A549 (cell line): ENCODE measurements around the gene GABRR3. TPM values are rescaled to one million over a fixed set of nuclear protein-coding genes. Genes with fewer than 3 reads are reported as not detected.

ENCODE experiments used
- ATAC-seq, 2 experiments: fragments of 200-7000 bp in 1 of 2; fragments of >200 bp in 1 of 2; cut with Nextera tagmentation in 1 of 2; cut with Tn5 transposase in 1 of 2; 3 replicates each; pipeline versions ENCODE4 v1.8.0 to v1.9.1; 2018 to 2020; ENCODE audit warnings: mild to moderate bottlenecking in 1 of 2, moderate library complexity in 1 of 2
- CTCF ChIA-PET: fragments of 300-600 bp; sonication (Branson Sonifier 250); formaldehyde crosslinking; extraction: SDS; loops from one replicate; lab custom pipeline; 2021; ENCODE audit warnings: antibody characterized with exemption, inconsistent platforms; lab: Yijun Ruan, JAX
- POLR2A ChIA-PET: fragments of 350-600 bp; formaldehyde crosslinking; extraction: SDS; loops from one replicate; lab custom pipeline; 2021; ENCODE audit warnings: antibody characterized with exemption, inconsistent platforms; lab: Yijun Ruan, JAX
- DNase-seq, 2 experiments: peaks; one replicate each; pipeline versions ENCODE4 v3.0.0 to v3.0.0-alpha.2; 2011 to 2016; ENCODE audit warnings: low read depth in 1 of 2, low spot score in 1 of 2
- FAIRE-seq: peaks from 2 replicates; lab custom pipeline; 2011; peaks lifted over from hg19 to GRCh38; lab: Jason Lieb, UNC
- H3K27ac ChIP-seq, 2 experiments: fragments of >200 bp; sonication (Bioruptor Twin); formaldehyde crosslinking; 3 replicates each; pipeline ENCODE4 v1.5.1; 2016 to 2017
- H3K4me1 ChIP-seq: fragments of >200 bp; sonication (Bioruptor Twin); formaldehyde crosslinking; 3 replicates; pipeline ENCODE4 v1.6.1; 2016
- H3K4me2 ChIP-seq: fragments of >200 bp; sonication (Bioruptor Twin); formaldehyde crosslinking; 3 replicates; pipeline ENCODE4 v1.6.1; 2016
- H3K4me3 ChIP-seq: fragments of >200 bp; sonication (Bioruptor Twin); formaldehyde crosslinking; 3 replicates; pipeline ENCODE4 v1.5.1; 2016
- H3K9me3 ChIP-seq: fragments of >200 bp; sonication (Bioruptor Twin); formaldehyde crosslinking; 3 replicates; pipeline ENCODE4 v1.6.1; 2016
- ATOH8 ChIP-seq: fragments of 250-450 bp; sonication (Bioruptor Pico); IDR thresholded peaks from 2 replicates; pipeline ENCODE4 v1.5.0; 2020; ENCODE audit warnings: low read depth, mild to moderate bottlenecking, moderate library complexity
- BCL3 ChIP-seq: fragments of >200 bp; sonication (Bioruptor Twin); formaldehyde crosslinking; IDR thresholded peaks from 3 replicates; pipeline ENCODE4 v1.6.1; 2016
- CEBPB ChIP-seq, 2 experiments: fragments of >200 bp in 1 of 2; sonication (Bioruptor Twin) in 1 of 2; formaldehyde crosslinking in 1 of 2; IDR thresholded peaks; 2 replicates each; pipeline ENCODE4 v1.6.1; 2012 to 2016
- EHF ChIP-seq: fragments of 250-450 bp; sonication (Bioruptor Pico); IDR thresholded peaks from 2 replicates; pipeline ENCODE4 v1.5.0; 2020; ENCODE audit warnings: mild to moderate bottlenecking
- EP300 ChIP-seq, 2 experiments: fragments of >200 bp; sonication (Bioruptor Twin); formaldehyde crosslinking; IDR thresholded peaks; 2 replicates in 1 of 2; 3 replicates in 1 of 2; pipeline ENCODE4 v1.6.1; 2016 to 2017
- ESRRA ChIP-seq: fragments of 150-350 bp; IDR thresholded peaks from 2 replicates; pipeline ENCODE4 v1.6.1; 2014; ENCODE audit warnings: mild to moderate bottlenecking, low read length, borderline replicate concordance
- GATA3 ChIP-seq: IDR thresholded peaks from 2 replicates; pipeline ENCODE4 v1.6.1; 2012; ENCODE audit warnings: borderline replicate concordance
- HDAC2 ChIP-seq: fragments of 200-600 bp; sonication (generic); IDR thresholded peaks from 2 replicates; pipeline ENCODE4 v1.6.1; 2016
- HMGXB4 ChIP-seq: fragments of 250-450 bp; sonication (Bioruptor Pico); IDR thresholded peaks from 2 replicates; pipeline ENCODE4 v1.5.0; 2021; ENCODE audit warnings: mild to moderate bottlenecking, moderate library complexity, borderline replicate concordance
- HOXA7 ChIP-seq: fragments of 250-450 bp; sonication (Bioruptor Pico); IDR thresholded peaks from 2 replicates; pipeline ENCODE4 v1.5.0; 2020; ENCODE audit warnings: mild to moderate bottlenecking, moderate library complexity
- HOXB13 ChIP-seq: fragments of 250-450 bp; sonication (Bioruptor Pico); IDR thresholded peaks from 2 replicates; pipeline ENCODE4 v1.5.0; 2020; ENCODE audit warnings: low read depth, mild to moderate bottlenecking, moderate library complexity
- HOXB5 ChIP-seq: fragments of 250-450 bp; sonication (Bioruptor Pico); IDR thresholded peaks from 2 replicates; pipeline ENCODE4 v1.5.0; 2020; ENCODE audit warnings: mild to moderate bottlenecking, moderate library complexity
- JUN ChIP-seq, 2 experiments: fragments of >200 bp; sonication (Bioruptor Twin); formaldehyde crosslinking; IDR thresholded peaks; 2 replicates in 1 of 2; 3 replicates in 1 of 2; pipeline ENCODE4 v1.6.1; 2016 to 2017
- KDM1A ChIP-seq: fragments of 200-600 bp; sonication (generic); IDR thresholded peaks from 2 replicates; pipeline ENCODE4 v1.6.1; 2016; ENCODE audit warnings: low read depth, mild to moderate bottlenecking
- KDM5A ChIP-seq: fragments of 200-600 bp; sonication (generic); IDR thresholded peaks from 2 replicates; pipeline ENCODE4 v1.6.1; 2016; ENCODE audit warnings: antibody characterized with exemption, mild to moderate bottlenecking
- MAFK ChIP-seq: fragments of 450-650 bp; IDR thresholded peaks from 2 replicates; pipeline ENCODE4 v1.6.1; 2014; ENCODE audit not compliant: partially characterized antibody
- MAX ChIP-seq: IDR thresholded peaks from 2 replicates; pipeline ENCODE4 v1.6.1; 2012
- MYC ChIP-seq: IDR thresholded peaks from 2 replicates; pipeline ENCODE4 v1.6.1; 2012; ENCODE audit warnings: mild to moderate bottlenecking, inconsistent platforms, low read length, improper control_type of control experiment, borderline replicate concordance
- PHF8 ChIP-seq: fragments of 200-600 bp; sonication (generic); IDR thresholded peaks from 2 replicates; pipeline ENCODE4 v1.6.1; 2016; ENCODE audit warnings: low read depth, mild to moderate bottlenecking, antibody characterized with exemption, moderate library complexity, borderline replicate concordance
- POLR2A ChIP-seq: IDR thresholded peaks from 2 replicates; pipeline ENCODE4 v1.6.1; 2012; ENCODE audit warnings: mild to moderate bottlenecking, low read length
- POLR2AphosphoS2 ChIP-seq: conservative IDR thresholded peaks from 2 replicates; pipeline ENCODE4 v1.6.1; 2012; ENCODE audit warnings: low read length, improper control_type of control experiment, inconsistent platforms
- RAD21 ChIP-seq, 2 experiments: fragments of >200 bp in 1 of 2; sonication (Bioruptor Twin) in 1 of 2; formaldehyde crosslinking in 1 of 2; IDR thresholded peaks in 1 of 2; conservative IDR thresholded peaks in 1 of 2; 2 replicates in 1 of 2; 3 replicates in 1 of 2; pipeline ENCODE4 v1.6.1; 2012 to 2018; ENCODE audit warnings: inconsistent platforms in 1 of 2
- RARB ChIP-seq: fragments of 250-450 bp; sonication (Bioruptor Pico); IDR thresholded peaks from 2 replicates; pipeline ENCODE4 v1.8.0; 2021; ENCODE audit warnings: mild to moderate bottlenecking, moderate library complexity
- RCOR1 ChIP-seq: fragments of 150-350 bp; IDR thresholded peaks from 2 replicates; pipeline ENCODE4 v1.6.1; 2014; ENCODE audit warnings: antibody characterized with exemption, low read length, low read depth
- RFX5 ChIP-seq: fragments of 450-650 bp; IDR thresholded peaks from 2 replicates; pipeline ENCODE4 v1.7.1; 2014; ENCODE audit warnings: antibody characterized with exemption, mild to moderate bottlenecking, moderate library complexity
- SMC3 ChIP-seq: fragments of >200 bp; sonication (Bioruptor Twin); formaldehyde crosslinking; IDR thresholded peaks from 3 replicates; pipeline ENCODE4 v1.6.1; 2018; ENCODE audit warnings: inconsistent platforms
- TFCP2L1 ChIP-seq: fragments of 250-450 bp; sonication (Bioruptor Pico); IDR thresholded peaks from 2 replicates; pipeline ENCODE4 v1.5.0; 2021; ENCODE audit warnings: mild to moderate bottlenecking
- WGBS: methylation state at CpG from one replicate; pipeline ENCODE4 v1.1.6; 2017; ENCODE audit errors: missing lambda C conversion rate; 5-methylcytosine and 5-hydroxymethylcytosine counted together
- polyA plus RNA-seq, 4 experiments: library from polyadenylated mRNA; depleted of rRNA in 3 of 4; stranded (reverse); fragments of >200 nt; fragmentation: RNase III in 1 of 4; extraction: RNeasy Plus Mini Kit Qiagen cat#74134 plus additional on column Dnase treatment in 1 of 4; gene quantifications; 2 replicates in 3 of 4; 3 replicates in 1 of 4; pipeline ENCODE4 v1.2.3, GENCODE V29; 2011 to 2017

GABRR3 gene
- polyA plus RNA-seq, 2 of the 4 experiments (the other 2 are of a cell fraction): not detected

- H3K4me3 ChIP-seq: no peak overlapping the region
- no peak for DNase-seq
- WGBS: 76% methylated on average over 1 of the region's 1 CpG
- no peak overlapping the region for H3K27ac ChIP-seq
- TF ChIP-seq TFCP2L1 (CRISPR knock-in tag) (no peak), POLR2AphosphoS2 (no peak), KDM5A (no peak), EHF (CRISPR knock-in tag) (no peak), MAX (no peak), SMC3 (no peak), ATOH8 (CRISPR knock-in tag) (no peak), MAFK (no peak), EP300 (IDR thresholded peaks at IDR 0.05) (no peak), RFX5 (no peak), PHF8 (no peak), GATA3 (no peak), HMGXB4 (CRISPR knock-in tag) (no peak), BCL3 (no peak), MYC (no peak), HOXB5 (CRISPR knock-in tag) (no peak), RAD21 (conservative IDR thresholded peaks at IDR 0.05 in 1 of 2, IDR thresholded peaks at IDR 0.05 in 1 of 2) (no peak)
- CTCF ChIA-PET: interaction anchor here (1.0 to 1.6 kb wide), 2 partner anchors 10 kb away, joined by 3 read pairs; no protein-coding TSS in a partner anchor
- peaks cover 11% of the 10 kb centered on the region; the same call in 2 of the 3 replicates for H3K4me1 ChIP-seq
- ATAC-seq: no peak
- POLR2A ChIA-PET: no interaction called here
- FAIRE-seq: no peak
- no peaks in the 10 kb centered on the region for H3K9me3 ChIP-seq
- H3K4me2 ChIP-seq: no peak overlapping the region
Observed at GRCh38 chr3:97975466-97975865, 59.6 kb downstream of the GABRR3 start.

- no peaks in the 10 kb centered on the region for H3K9me3 ChIP-seq
- CTCF ChIA-PET: interaction anchor here (1.0 to 1.6 kb wide), 2 partner anchors 10 to 11 kb away, joined by 3 read pairs; no protein-coding TSS in a partner anchor
- H3K4me2 ChIP-seq: no peak overlapping the region
- no peak for FAIRE-seq
- H3K27ac ChIP-seq: no peak overlapping the region
- TF ChIP-seq RARB: no peak
- TF ChIP-seq HDAC2: no peak
- no peak for TF ChIP-seq KDM1A
- TF ChIP-seq BCL3: no peak
- no peak for TF ChIP-seq HOXB13 (CRISPR knock-in tag)
- no peak for TF ChIP-seq JUN (IDR thresholded peaks at IDR 0.05)
- TF ChIP-seq RCOR1: no peak
- TF ChIP-seq ESRRA: no peak
- no peak for TF ChIP-seq POLR2A
- TF ChIP-seq CEBPB (IDR thresholded peaks at IDR 0.05): no peak
- no peak for TF ChIP-seq HOXA7 (CRISPR knock-in tag)
- TF ChIP-seq, all 56 proteins: peak for 0
- Histone ChIP-seq H3K4me3 (no peak overlapping the region), H3K4me1 (peaks cover 16% of the 10 kb centered on the region; the same call in 2 of the 3 replicates)
- 64% methylated on average over 3 of the region's 3 CpGs for WGBS
- DNase-seq: no peak
- POLR2A ChIA-PET: no interaction called here
- ATAC-seq: no peak
Observed at GRCh38 chr3:97974996-97975395, 60.1 kb downstream of the GABRR3 start.
